Measurements from ENCODE around the gene SLCO1A2.

DNA sequence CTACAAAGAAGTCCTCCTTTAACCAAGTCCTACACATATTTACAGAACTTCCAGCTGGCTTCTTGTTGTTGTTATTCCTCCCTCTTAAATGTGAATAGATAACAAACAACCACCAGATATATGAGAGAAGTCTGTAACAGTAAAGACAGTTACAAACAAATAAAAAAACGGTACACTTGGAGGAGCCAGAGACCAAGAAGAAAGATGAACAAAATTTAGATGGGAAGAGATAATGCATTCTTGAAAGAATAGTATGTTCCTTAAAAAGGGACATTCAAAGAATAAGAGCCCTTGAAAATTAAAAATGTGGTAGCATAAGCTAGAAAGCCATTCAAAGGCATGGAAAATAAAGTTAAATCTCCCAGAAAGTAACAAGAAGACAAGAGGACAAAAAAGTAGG, 25.9 kb downstream of the SLCO1A2 start:
- TF ChIP-seq, protein P1, sequence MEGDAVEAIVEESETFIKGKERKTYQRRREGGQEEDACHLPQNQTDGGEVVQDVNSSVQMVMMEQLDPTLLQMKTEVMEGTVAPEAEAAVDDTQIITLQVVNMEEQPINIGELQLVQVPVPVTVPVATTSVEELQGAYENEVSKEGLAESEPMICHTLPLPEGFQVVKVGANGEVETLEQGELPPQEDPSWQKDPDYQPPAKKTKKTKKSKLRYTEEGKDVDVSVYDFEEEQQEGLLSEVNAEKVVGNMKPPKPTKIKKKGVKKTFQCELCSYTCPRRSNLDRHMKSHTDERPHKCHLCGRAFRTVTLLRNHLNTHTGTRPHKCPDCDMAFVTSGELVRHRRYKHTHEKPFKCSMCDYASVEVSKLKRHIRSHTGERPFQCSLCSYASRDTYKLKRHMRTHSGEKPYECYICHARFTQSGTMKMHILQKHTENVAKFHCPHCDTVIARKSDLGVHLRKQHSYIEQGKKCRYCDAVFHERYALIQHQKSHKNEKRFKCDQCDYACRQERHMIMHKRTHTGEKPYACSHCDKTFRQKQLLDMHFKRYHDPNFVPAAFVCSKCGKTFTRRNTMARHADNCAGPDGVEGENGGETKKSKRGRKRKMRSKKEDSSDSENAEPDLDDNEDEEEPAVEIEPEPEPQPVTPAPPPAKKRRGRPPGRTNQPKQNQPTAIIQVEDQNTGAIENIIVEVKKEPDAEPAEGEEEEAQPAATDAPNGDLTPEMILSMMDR (conservative IDR thresholded peaks at IDR 0.05; ENCODE audit: low read depth, low read length) = no peak
- TF ChIP-seq, protein P2, sequence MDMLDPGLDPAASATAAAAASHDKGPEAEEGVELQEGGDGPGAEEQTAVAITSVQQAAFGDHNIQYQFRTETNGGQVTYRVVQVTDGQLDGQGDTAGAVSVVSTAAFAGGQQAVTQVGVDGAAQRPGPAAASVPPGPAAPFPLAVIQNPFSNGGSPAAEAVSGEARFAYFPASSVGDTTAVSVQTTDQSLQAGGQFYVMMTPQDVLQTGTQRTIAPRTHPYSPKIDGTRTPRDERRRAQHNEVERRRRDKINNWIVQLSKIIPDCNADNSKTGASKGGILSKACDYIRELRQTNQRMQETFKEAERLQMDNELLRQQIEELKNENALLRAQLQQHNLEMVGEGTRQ (IDR thresholded peaks at IDR 0.05; ENCODE audit: low read depth, low read length) = no peak
- TF ChIP-seq RAD21 (IDR thresholded peaks at IDR 0.05; ENCODE audit: low read length) (no peak), SMC3 (IDR thresholded peaks at IDR 0.05; ENCODE audit: low read depth, low read length) (no peak), FOS (IDR thresholded peaks at IDR 0.05; ENCODE audit: low read depth, low read length) (no peak), NFE2L2 (IDR thresholded peaks at IDR 0.05; ENCODE audit: low read depth, low read length) (no peak), POLR2A (IDR thresholded peaks at IDR 0.05; ENCODE audit: low read depth, low read length) (no peak), CHD1 (IDR thresholded peaks at IDR 0.05; ENCODE audit: low read depth, low read length) (no peak), MXI1 (IDR thresholded peaks at IDR 0.05; ENCODE audit: borderline replicate concordance, low read depth, low read length) (no peak), BHLHE40 (IDR thresholded peaks at IDR 0.05; ENCODE audit: low read depth, low read length) (no peak), RFX5 (IDR thresholded peaks at IDR 0.05; ENCODE audit: low read depth, low read length) (no peak)
